ENCODE results near the gene FBXW8. TPM values are rescaled to one million over a fixed set of nuclear protein-coding genes. Genes with fewer than 3 reads are reported as not detected.

Gene FBXW8
- total RNA-seq, 2 donors from 2014 or later, result 7.9 to 9.0 TPM

DNA sequence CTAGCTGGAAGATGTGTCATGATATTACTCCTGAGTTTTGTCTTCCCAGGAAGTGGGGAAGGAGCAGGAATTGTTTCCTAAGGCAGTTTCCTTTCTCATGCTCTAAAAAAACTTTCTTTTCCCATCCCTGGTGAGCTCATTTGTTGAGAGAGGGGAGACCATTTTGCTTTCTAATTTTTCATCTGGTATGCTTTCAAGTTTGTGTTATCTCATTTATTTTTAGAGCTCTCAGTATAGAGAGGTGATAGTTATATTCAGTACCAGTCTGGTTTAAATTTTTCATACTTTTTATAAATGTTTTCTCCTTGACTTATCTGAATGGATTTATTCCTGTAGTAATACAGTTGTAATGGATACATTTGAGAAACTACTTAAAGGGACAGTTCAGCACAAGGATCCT, 79.6 kb downstream of the FBXW8 start:
- Histone ChIP-seq H3K4me1 (peaks cover 0 to 12% of the 10 kb centered on the region in 2 donors), H3K36me3 (no peaks in the 10 kb centered on the region), H3K27ac (peak overlapping the region; percentile 58 to 73)

DNA sequence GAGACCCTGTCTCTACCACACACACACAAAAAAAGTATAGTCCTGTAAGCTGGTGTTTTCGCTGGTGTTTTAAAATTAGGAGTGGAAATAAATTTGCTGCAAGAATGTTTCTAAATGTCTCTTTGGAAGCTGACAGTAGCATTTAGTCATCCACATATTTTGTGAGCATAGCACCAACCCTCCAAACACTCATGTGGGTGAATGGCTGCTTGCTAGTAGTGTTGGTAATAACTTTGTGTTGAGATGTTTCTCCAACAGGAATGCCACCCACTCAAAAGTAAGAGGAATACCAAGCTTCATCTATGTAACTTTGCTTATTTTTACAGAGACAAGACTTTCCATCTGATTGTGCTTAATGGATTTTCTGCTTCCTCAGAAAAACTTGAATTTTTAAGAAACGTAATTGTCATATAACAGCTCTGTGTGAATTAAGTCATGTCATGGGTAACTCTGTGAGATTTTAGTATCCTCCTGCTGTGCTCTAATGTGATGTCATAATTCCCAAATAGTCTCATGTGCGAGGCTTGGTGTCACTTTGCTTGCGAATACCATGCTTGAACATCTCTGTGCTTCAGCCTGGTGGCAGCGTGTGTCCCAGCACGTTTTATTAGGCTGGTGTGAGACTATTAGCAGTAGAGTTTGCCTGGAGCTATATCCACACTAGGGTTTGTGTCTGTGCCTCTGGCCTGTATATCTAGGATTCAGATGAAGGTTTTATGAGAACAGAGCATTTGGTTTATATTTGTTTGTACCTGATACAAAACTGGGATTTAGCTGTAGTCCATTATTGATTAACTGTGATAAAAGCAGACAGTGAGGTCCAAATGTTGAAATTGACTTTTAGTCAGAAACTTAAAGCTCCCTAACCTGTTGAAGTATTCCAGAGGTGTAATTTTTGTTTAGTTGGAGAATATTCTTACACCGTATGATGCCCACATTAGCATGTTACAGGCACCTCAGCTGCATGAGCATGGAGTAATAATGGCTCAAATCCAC, 80.5 kb downstream of the FBXW8 start:
- Histone ChIP-seq H3K27me3 (no peaks in the 10 kb centered on the region), H3K9me3 (no peaks in the 10 kb centered on the region), H3K36me3 (no peaks in the 10 kb centered on the region), H3K27ac (peak overlapping the region; percentile 58 to 73), H3K4me3 (no peak overlapping the region), H3K4me1 (peaks cover 0 to 18% of the 10 kb centered on the region in 2 donors)
- no peak for DNase-seq (ENCODE audit: low spot score)
- TF ChIP-seq, protein P1, sequence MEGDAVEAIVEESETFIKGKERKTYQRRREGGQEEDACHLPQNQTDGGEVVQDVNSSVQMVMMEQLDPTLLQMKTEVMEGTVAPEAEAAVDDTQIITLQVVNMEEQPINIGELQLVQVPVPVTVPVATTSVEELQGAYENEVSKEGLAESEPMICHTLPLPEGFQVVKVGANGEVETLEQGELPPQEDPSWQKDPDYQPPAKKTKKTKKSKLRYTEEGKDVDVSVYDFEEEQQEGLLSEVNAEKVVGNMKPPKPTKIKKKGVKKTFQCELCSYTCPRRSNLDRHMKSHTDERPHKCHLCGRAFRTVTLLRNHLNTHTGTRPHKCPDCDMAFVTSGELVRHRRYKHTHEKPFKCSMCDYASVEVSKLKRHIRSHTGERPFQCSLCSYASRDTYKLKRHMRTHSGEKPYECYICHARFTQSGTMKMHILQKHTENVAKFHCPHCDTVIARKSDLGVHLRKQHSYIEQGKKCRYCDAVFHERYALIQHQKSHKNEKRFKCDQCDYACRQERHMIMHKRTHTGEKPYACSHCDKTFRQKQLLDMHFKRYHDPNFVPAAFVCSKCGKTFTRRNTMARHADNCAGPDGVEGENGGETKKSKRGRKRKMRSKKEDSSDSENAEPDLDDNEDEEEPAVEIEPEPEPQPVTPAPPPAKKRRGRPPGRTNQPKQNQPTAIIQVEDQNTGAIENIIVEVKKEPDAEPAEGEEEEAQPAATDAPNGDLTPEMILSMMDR (IDR thresholded peaks at IDR 0.05), result no peak

More for the DNA sequence above, 79.6 kb downstream of the FBXW8 start:
- Histone ChIP-seq H3K4me3 (no peak overlapping the region), H3K9me3 (no peaks in the 10 kb centered on the region), H3K27me3 (no peaks in the 10 kb centered on the region)
- TF ChIP-seq, protein P1 (IDR thresholded peaks at IDR 0.05), result no peak
- DNase-seq (ENCODE audit: low spot score), result no peak

DNA sequence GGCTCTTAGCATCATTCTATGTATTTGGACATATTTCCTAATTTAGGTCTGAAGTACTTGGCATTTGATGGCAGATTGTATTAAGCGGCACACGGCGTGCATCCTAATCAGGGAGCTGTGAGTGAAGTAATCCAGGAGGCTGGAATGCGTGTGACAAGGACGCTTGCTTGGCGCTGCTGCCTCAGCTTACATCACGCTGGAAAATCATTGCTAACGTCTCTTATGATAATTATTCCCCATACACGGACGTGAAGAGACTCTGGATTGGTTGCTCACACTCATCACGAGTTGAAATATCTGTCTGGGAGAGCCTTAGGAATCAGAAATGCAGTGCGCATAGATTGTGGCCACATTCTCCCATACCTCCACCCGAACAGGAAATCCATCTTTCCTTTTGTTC, 85.3 kb downstream of the FBXW8 start:
- peak; percentile 80 for DNase-seq (ENCODE audit: low spot score)
- TF ChIP-seq, protein P1 (IDR thresholded peaks at IDR 0.05), result no peak
- no peaks in the 10 kb centered on the region for H3K9me3 ChIP-seq
- no peaks in the 10 kb centered on the region for H3K27me3 ChIP-seq
- peaks cover 0 to 24% of the 10 kb centered on the region in 2 donors for H3K4me1 ChIP-seq
- no peaks in the 10 kb centered on the region for H3K36me3 ChIP-seq
- H3K4me3 ChIP-seq, result peak overlapping the region in 1 of 2 donors; percentile 4
- peak overlapping the region; percentile 37 to 72 for H3K27ac ChIP-seq

DNA sequence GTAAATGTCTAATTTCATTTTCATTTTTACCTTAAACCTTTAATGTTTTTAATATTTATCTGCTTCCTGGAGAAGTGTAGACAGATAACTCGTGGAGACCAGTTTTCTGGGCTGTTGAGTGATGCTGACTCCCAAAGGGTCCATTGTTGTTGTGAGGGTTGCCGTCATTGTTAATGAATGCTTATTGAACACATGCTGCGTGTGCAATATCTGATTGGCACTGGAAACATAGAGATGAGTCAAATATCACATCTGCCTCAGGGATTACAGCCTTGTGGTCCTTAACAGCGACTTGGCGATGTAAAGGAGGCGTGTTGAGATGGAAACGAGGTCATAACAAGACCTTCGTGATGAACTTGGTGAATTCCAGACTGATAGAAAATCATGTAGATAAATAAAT, 85.9 kb downstream of the FBXW8 start:
- Histone ChIP-seq H3K4me1 (peaks cover 0 to 23% of the 10 kb centered on the region in 2 donors), H3K9me3 (no peaks in the 10 kb centered on the region), H3K4me3 (peak overlapping the region in 1 of 2 donors; percentile 4), H3K27me3 (no peaks in the 10 kb centered on the region), H3K27ac (peak overlapping the region; percentile 37 to 72), H3K36me3 (no peaks in the 10 kb centered on the region)
- TF ChIP-seq, protein P1 (IDR thresholded peaks at IDR 0.05), result no peak
- DNase-seq (ENCODE audit: low spot score), result no peak

DNA sequence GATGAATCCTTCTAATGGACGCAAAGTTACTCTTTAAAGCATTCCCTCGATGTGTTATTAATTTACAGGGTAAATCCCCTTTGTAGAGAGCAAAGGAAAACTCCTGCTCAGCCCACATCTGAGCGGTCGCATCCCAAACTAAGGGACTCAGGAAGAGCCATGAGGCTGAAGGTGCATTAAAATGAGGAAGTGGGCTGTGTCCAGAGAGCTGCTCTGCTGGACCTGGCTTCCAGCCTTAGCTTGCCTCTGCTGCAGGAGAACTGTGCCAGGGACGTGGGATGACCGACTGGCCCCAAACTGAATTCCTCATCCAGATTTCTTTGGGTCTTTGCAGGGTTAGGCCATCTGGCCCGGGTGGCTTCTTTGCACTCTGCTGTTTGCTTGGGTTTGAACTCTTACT, 88.3 kb downstream of the FBXW8 start:
- DNase-seq (ENCODE audit: low spot score), result no peak
- no peak overlapping the region for H3K27ac ChIP-seq
- no peaks in the 10 kb centered on the region for H3K9me3 ChIP-seq
- H3K4me3 ChIP-seq, result no peak overlapping the region
- TF ChIP-seq, protein P1 (IDR thresholded peaks at IDR 0.05), result no peak
- no peaks in the 10 kb centered on the region for H3K36me3 ChIP-seq
- no peaks in the 10 kb centered on the region for H3K27me3 ChIP-seq
- peaks cover 0 to 29% of the 10 kb centered on the region in 2 donors for H3K4me1 ChIP-seq

Measured in right atrium auricular region (tissue), 2 donors.